ENCODE measurements around the gene SMLR1. TPM values are rescaled to one million over a fixed set of nuclear protein-coding genes. Genes with fewer than 3 reads are reported as not detected.
"Not testable (repeated sequence)": the region's sequence is repeated elsewhere in the genome, so short reads cannot be mapped to it uniquely, and the experiment has no call there.

SMLR1 gene
- total RNA-seq = not detected

DNA sequence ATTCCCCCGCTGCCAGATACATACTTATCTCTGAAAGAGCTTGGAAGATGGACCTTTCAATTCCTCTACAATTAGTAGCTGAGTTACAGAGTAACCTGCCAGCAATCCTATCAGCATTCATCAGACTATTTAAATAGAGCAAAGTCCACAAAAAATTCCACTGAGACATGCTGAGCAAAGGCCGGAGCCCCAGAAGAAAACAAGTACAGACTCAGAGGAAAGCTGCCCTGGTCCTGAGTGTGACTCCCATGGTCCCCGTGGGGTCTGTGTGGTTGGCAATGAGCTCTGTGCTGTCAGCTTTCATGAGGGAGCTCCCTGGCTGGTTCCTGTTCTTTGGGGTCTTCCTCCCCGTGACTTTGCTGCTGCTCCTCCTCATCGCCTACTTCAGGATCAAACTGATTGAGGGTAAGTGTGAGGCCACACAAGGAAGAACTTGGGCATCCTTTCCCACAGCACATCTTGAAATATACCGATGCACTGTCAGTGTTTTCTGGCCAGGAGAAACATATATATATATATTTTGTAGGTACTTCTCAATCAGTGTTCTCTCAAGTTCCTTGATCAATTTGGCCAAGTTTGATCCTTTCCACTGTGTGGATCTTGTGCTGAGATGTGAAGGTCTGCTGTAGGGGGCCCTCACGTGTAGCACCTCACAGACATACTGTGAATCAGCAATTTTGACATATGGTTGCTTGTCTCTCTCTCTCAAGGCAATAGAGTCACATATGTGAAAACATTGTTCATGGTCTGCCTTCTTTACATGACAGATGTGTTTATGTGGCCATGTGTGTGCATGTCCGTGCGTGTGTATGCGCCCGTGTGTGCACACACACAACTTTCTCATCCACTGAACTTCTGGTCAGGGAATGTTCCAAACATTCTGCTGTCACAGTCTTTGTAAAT lies at the start of gene SMLR1:
SMLR1 (plus strand) TSS at position 160 of the 903 bp plus-strand sequence; CDS start at position 168, 8 bp downstream.
- Mint-ChIP-seq H3K27ac (no peak within 1 kb of the TSS), H3K27me3 (no peaks in the 10 kb centered on the region), H3K4me3 (no peak within 1 kb of the TSS), H3K4me1 (peaks cover 3% of the 10 kb centered on the region), H3K36me3 (no peaks in the 10 kb centered on the region), H3K9me3 (no peaks in the 10 kb centered on the region)
- DNase-seq = no peak

GRCh38 chr6:130778946-130779657 lies 48.1 kb upstream of the SMLR1 start:
- Mint-ChIP-seq H3K27me3 (no peaks in the 10 kb centered on the region), H3K9me3 (peaks cover 19% of the 10 kb centered on the region), H3K4me3 (peak overlapping the region; percentile 50), H3K36me3 (peaks cover 18% of the 10 kb centered on the region), H3K27ac (peak overlapping the region; percentile 77), H3K4me1 (peaks cover 50% of the 10 kb centered on the region)
- DNase-seq = no peak

GRCh38 chr6:130779658-130780033 lies 47.6 kb upstream of the SMLR1 start:
- H3K27me3 Mint-ChIP-seq = no peaks in the 10 kb centered on the region
- peak overlapping the region; percentile 77 for H3K27ac Mint-ChIP-seq
- peak overlapping the region; percentile 50 for H3K4me3 Mint-ChIP-seq
- H3K4me1 Mint-ChIP-seq = peaks cover 52% of the 10 kb centered on the region
- H3K36me3 Mint-ChIP-seq = peaks cover 20% of the 10 kb centered on the region
- peaks cover 19% of the 10 kb centered on the region for H3K9me3 Mint-ChIP-seq
- no peak for DNase-seq

DNA sequence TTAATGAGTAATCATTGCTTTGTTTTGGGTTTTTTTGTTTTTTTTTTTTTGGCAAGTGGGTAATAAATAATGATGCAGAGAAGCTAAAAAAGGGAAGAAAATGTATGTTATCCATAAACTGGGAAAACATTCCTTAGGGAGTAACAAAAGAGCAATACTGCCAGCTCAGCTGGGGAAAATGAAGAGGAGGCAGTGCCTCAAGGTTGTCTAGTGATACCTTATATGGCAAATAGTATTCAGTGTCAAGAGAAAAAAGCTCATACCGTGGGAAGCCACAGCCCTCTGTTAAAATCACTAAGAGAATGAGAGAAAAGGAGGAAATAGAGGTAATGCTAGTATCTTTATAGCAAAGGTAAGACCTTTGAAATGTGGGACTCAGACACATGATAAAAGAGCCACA lies 47.1 kb upstream of the SMLR1 start:
- H3K27ac Mint-ChIP-seq = no peak overlapping the region
- H3K9me3 Mint-ChIP-seq = peaks cover 19% of the 10 kb centered on the region
- peaks cover 20% of the 10 kb centered on the region for H3K36me3 Mint-ChIP-seq
- peaks cover 52% of the 10 kb centered on the region for H3K4me1 Mint-ChIP-seq
- DNase-seq = no peak
- H3K4me3 Mint-ChIP-seq = no peak overlapping the region
- no peaks in the 10 kb centered on the region for H3K27me3 Mint-ChIP-seq

- H3K4me1 Mint-ChIP-seq = peaks cover 47% of the 10 kb centered on the region
- DNase-seq = no peak
- H3K4me3 Mint-ChIP-seq = no peak overlapping the region
- H3K27ac Mint-ChIP-seq = peak overlapping the region; percentile 43
- peaks cover 20% of the 10 kb centered on the region for H3K36me3 Mint-ChIP-seq
- no peaks in the 10 kb centered on the region for H3K27me3 Mint-ChIP-seq
- peaks cover 19% of the 10 kb centered on the region for H3K9me3 Mint-ChIP-seq
These were observed 45.6 kb upstream of the SMLR1 start for GRCh38 chr6:130781557-130781956.

DNA sequence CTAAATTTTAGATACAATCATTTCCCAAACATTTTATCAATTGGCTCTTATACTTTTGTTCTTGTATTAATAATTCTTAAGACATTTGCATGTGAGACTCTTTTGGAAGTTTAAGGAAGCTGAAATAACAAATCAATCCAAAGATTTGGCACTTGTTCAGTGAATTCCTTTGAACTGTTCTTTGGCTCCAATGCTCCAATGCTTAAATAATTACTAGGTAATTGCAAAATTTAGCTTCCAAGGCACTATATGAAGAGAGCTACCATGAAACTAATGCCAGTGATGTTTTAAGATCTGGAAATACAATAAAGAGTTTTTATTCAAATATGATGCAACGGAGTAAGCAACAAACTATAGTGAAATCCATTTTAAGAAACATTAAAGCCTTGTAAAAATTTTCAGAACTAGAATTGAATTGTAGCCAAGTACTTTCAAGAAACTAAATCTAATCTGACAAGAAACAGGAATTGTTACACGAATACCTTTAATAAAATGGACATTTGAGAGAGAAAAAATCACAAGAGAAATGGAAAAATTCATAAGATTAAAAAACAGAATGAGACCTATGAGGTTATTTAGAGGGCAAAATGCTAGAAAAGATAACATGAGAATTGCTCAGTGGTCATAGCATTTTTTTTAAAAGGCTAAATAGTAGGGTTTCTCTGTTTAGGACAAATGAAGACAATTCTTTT lies 43.6 kb upstream of the SMLR1 start:
- Mint-ChIP-seq H3K4me3 (no peak overlapping the region), H3K9me3 (peaks cover 19% of the 10 kb centered on the region), H3K27me3 (no peaks in the 10 kb centered on the region), H3K4me1 (peaks cover 40% of the 10 kb centered on the region), H3K27ac (no peak overlapping the region), H3K36me3 (peaks cover 20% of the 10 kb centered on the region)
- DNase-seq = no peak

- Mint-ChIP-seq H3K9me3 (peaks cover 1% of the 10 kb centered on the region), H3K27me3 (peaks cover 3% of the 10 kb centered on the region), H3K4me3 (no peak overlapping the region), H3K36me3 (peaks cover 2% of the 10 kb centered on the region), H3K27ac (no peak overlapping the region), H3K4me1 (peaks cover 2% of the 10 kb centered on the region)
- no peak for DNase-seq
These were observed 39.3 kb upstream of the SMLR1 start for GRCh38 chr6:130787726-130788500.

GRCh38 chr6:130788954-130789353 lies 38.3 kb upstream of the SMLR1 start:
- Mint-ChIP-seq H3K4me1 (peaks cover 2% of the 10 kb centered on the region), H3K36me3 (peaks cover 4% of the 10 kb centered on the region), H3K27ac (no peak overlapping the region), H3K4me3 (no peak overlapping the region), H3K27me3 (peaks cover 3% of the 10 kb centered on the region), H3K9me3 (no peaks in the 10 kb centered on the region)
- no peak for DNase-seq

DNA sequence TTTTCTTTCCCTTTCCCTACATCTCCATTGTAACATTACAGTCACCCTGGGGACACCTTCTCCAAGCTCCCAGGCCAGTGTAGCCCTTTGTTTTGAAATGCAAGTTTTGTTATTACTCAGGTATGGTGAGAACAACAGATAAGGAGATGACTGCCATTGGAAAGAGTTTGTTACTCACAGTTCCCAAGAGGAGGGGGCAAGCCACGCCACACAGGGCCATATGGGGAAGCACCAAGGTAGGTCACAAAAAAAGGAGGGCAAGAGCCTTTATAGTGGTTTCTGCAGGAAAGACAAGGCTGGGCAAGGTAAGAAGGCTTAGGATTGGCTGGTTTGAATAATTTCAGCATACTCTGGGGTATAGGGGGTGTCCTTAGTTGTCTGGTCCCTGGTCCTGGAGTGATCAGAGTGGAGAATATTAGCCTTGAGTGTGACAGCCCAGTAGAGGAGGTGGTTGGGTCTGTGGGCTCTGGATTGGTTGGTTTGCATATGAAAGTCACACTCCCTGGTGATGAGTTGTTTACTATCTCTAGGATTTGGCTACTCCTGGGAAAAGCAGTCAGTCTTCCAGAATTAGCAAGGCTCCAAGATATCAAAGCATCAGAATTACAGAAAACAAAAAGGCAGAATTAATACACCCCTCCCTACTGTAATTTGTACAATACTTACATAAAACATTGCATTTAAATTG lies 33.1 kb upstream of the SMLR1 start:
- Mint-ChIP-seq H3K4me3 (no peak overlapping the region), H3K4me1 (peaks cover 3% of the 10 kb centered on the region), H3K9me3 (peaks cover 6% of the 10 kb centered on the region), H3K27me3 (peaks cover 3% of the 10 kb centered on the region), H3K27ac (no peak overlapping the region), H3K36me3 (peaks cover 2% of the 10 kb centered on the region)
- no peak for DNase-seq

- Mint-ChIP-seq H3K27me3 (peaks cover under 1% of the 10 kb centered on the region), H3K9me3 (peaks cover 6% of the 10 kb centered on the region), H3K4me3 (no peak overlapping the region), H3K27ac (no peak overlapping the region), H3K36me3 (peaks cover 2% of the 10 kb centered on the region), H3K4me1 (peaks cover 3% of the 10 kb centered on the region)
- no peak for DNase-seq
These were observed 32.5 kb upstream of the SMLR1 start for GRCh38 chr6:130794738-130795137.

DNA sequence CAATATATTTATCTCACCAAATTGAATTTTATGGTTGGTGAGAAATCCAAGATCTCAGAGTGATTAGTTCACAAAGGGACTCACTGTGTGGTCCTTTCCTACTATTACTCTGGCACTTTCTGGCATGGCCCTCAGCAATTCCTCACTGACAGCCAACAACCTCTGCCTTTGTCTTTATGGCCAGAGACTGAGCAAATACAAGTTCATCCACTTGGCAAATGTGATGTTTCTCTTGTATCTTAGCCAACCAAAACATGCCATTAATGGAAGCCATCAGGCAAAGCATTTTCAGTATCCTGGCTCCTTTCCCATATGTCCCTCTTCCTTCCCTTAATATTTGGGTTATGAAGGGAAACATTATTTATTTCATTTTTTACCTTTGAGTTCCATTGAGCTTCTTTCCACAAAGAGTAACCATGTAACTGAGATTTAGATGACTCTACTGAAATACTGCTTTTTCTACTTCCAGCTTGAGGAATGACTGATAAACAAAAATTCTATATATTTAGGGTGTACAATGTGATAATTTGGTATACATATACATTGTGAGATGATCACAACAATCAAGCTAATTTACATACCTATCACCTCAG lies 30.8 kb upstream of the SMLR1 start:
- no peak overlapping the region for H3K27ac Mint-ChIP-seq
- H3K9me3 Mint-ChIP-seq = peaks cover 6% of the 10 kb centered on the region
- no peak overlapping the region for H3K4me3 Mint-ChIP-seq
- peaks cover 2% of the 10 kb centered on the region for H3K36me3 Mint-ChIP-seq
- H3K4me1 Mint-ChIP-seq = peaks cover 3% of the 10 kb centered on the region
- no peaks in the 10 kb centered on the region for H3K27me3 Mint-ChIP-seq
- DNase-seq = no peak

GRCh38 chr6:130797061-130797460 lies 30.1 kb upstream of the SMLR1 start:
- Mint-ChIP-seq H3K4me3 (no peak overlapping the region), H3K9me3 (peaks cover 6% of the 10 kb centered on the region), H3K36me3 (peaks cover 2% of the 10 kb centered on the region), H3K4me1 (peaks cover 3% of the 10 kb centered on the region), H3K27ac (no peak overlapping the region), H3K27me3 (no peaks in the 10 kb centered on the region)
- DNase-seq = no peak

GRCh38 chr6:130801368-130801767 lies 25.8 kb upstream of the SMLR1 start:
- H3K9me3 Mint-ChIP-seq, H3K4me1 Mint-ChIP-seq, DNase-seq, H3K36me3 Mint-ChIP-seq, H3K27ac Mint-ChIP-seq, H3K4me3 Mint-ChIP-seq, H3K27me3 Mint-ChIP-seq: not testable (repeated sequence)
